Measurements from ENCODE around the gene TMCO6. TPM values are rescaled to one million over a fixed set of nuclear protein-coding genes. Genes with fewer than 3 reads are reported as not detected.
"Not testable (repeated sequence)": the region's sequence is repeated elsewhere in the genome, so short reads cannot be mapped to it uniquely, and the experiment has no call there.

TMCO6 gene
- total RNA-seq, 1 donor from 2014 or later: 4.2 TPM

- DNase-seq (ENCODE audit: missing footprints): peak; percentile 99
- intact Hi-C loops (cut with DNase I): loop anchor here (1.0 kb wide), 1 partner anchor 27 kb away; the partner anchor contains the start of genes HARS1 and HARS2
- peak; percentile 98 for ATAC-seq
Measured at GRCh38 chr5:140664359-140665119, 25.3 kb downstream of the TMCO6 start, which contains the start of gene WDR55. WDR55 (plus strand) TSS chr5:140664904; CDS start chr5:140664913, 9 bp downstream.

GRCh38 chr5:140671035-140671434 is 31.8 kb downstream of the TMCO6 start:
- intact Hi-C loops (cut with DNase I); DNase-seq (ENCODE audit: missing footprints); ATAC-seq: not testable (repeated sequence)

- intact Hi-C loops (cut with DNase I): no loop called here
- DNase-seq (ENCODE audit: missing footprints): no peak
- ATAC-seq: no peak
Measured at GRCh38 chr5:140671472-140672125, 32.3 kb downstream of the TMCO6 start.

GRCh38 chr5:140672455-140673186 is 33.4 kb downstream of the TMCO6 start:
- peak; percentile 24 for ATAC-seq
- intact Hi-C loops (cut with DNase I): no loop called here
- no peak for DNase-seq (ENCODE audit: missing footprints)

- intact Hi-C loops (cut with DNase I): no loop called here
- DNase-seq (ENCODE audit: missing footprints) (no peak), ATAC-seq (no peak)
Measured at GRCh38 chr5:140673187-140673976, 34.1 kb downstream of the TMCO6 start, which contains the start of gene DND1. DND1 (minus strand) TSS chr5:140673576; CDS start chr5:140673542, 34 bp downstream.

GRCh38 chr5:140674211-140674610 is 35.0 kb downstream of the TMCO6 start:
- intact Hi-C loops (cut with DNase I): no loop called here
- DNase-seq (ENCODE audit: missing footprints): no peak
- ATAC-seq: no peak

GRCh38 chr5:140674629-140675028 is 35.4 kb downstream of the TMCO6 start:
- intact Hi-C loops (cut with DNase I): no loop called here
- ATAC-seq: no peak
- DNase-seq (ENCODE audit: missing footprints): no peak

- DNase-seq (ENCODE audit: missing footprints): no peak
- ATAC-seq: no peak
Measured at GRCh38 chr5:140677947-140678346, 38.7 kb downstream of the TMCO6 start.

GRCh38 chr5:140678993-140679392 is 39.7 kb downstream of the TMCO6 start:
- ATAC-seq: no peak
- intact Hi-C loops (cut with DNase I): no loop called here
- DNase-seq (ENCODE audit: missing footprints): no peak

More at GRCh38 chr5:140677947-140678346, 38.7 kb downstream of the TMCO6 start:
- intact Hi-C loops (cut with DNase I): no loop called here

GRCh38 chr5:140690376-140690932 is 51.2 kb downstream of the TMCO6 start:
- DNase-seq (ENCODE audit: missing footprints): no peak
- intact Hi-C loops (cut with DNase I): loop anchor here (5.0 kb wide), 2 partner anchors 143 to 288 kb away; partner anchors contain the start of genes ANKHD1 and EIF4EBP3
- ATAC-seq: no peak

- peak; percentile 98 for ATAC-seq
- intact Hi-C loops (cut with DNase I): loop anchor here (1.0 to 5.0 kb wide), 3 partner anchors 27 to 289 kb away; partner anchors contain the start of genes ANKHD1, EIF4EBP3 and WDR55
- DNase-seq (ENCODE audit: missing footprints): peak; percentile 93
Measured at GRCh38 chr5:140690941-140691924, 52.0 kb downstream of the TMCO6 start, which contains the start of the genes HARS1 and HARS2. HARS1 (minus strand) TSS chr5:140691370; CDS start chr5:140691304, 66 bp downstream. HARS2 (plus strand) TSS chr5:140691455; CDS start chr5:140691649, 194 bp downstream.

GRCh38 chr5:140694276-140694675 is 55.0 kb downstream of the TMCO6 start:
- DNase-seq (ENCODE audit: missing footprints) (no peak), ATAC-seq (no peak)
- intact Hi-C loops (cut with DNase I): loop anchor here (5.0 kb wide), 2 partner anchors 147 to 292 kb away; partner anchors contain the start of genes ANKHD1 and EIF4EBP3

Small RNA genes within 50 kb of the gene (microRNA-seq; reads per million reads assigned to microRNA genes)
- gene MIR3655: not detected

Other genes with a start within 250 kb of the TMCO6 start
- gene ANKHD1, start 237.6 kb upstream of the TMCO6 start, total RNA-seq: 57.2 TPM
- 11.7 TPM for gene EIF4EBP3, start 91.8 kb upstream of the TMCO6 start, total RNA-seq
- gene SRA1, start 82.0 kb upstream of the TMCO6 start, total RNA-seq: 29.4 TPM
- gene APBB3, start 74.9 kb upstream of the TMCO6 start, total RNA-seq: 10.6 TPM
- 76.4 TPM for gene SLC35A4, start 74.6 kb upstream of the TMCO6 start, total RNA-seq
- gene CD14, start 6.3 kb upstream of the TMCO6 start, total RNA-seq: 46.1 TPM
- 146 TPM for gene NDUFA2, start 8.2 kb downstream of the TMCO6 start, total RNA-seq
- gene IK, start 8.4 kb downstream of the TMCO6 start, total RNA-seq: 66.4 TPM
- 11.2 TPM for gene WDR55, start 25.5 kb downstream of the TMCO6 start, total RNA-seq
- 0.24 TPM for gene DND1, start 34.1 kb downstream of the TMCO6 start, total RNA-seq
- 35.9 TPM for gene HARS1, start 51.9 kb downstream of the TMCO6 start, total RNA-seq
- 24.4 TPM for gene HARS2, start 52.0 kb downstream of the TMCO6 start, total RNA-seq
- 35.1 TPM for gene ZMAT2, start 61.0 kb downstream of the TMCO6 start, total RNA-seq
- gene PCDHA1, start 146.7 kb downstream of the TMCO6 start, total RNA-seq: not detected
- not detected for gene PCDHA2, start 155.4 kb downstream of the TMCO6 start, total RNA-seq
- gene PCDHA3, start 161.6 kb downstream of the TMCO6 start, total RNA-seq: 0.14 TPM
- 0.08 TPM for gene PCDHA4, start 167.6 kb downstream of the TMCO6 start, total RNA-seq
- gene PCDHA5, start 182.2 kb downstream of the TMCO6 start, total RNA-seq: 0.05 TPM
- gene PCDHA6, start 188.5 kb downstream of the TMCO6 start, total RNA-seq: not detected
- not detected for gene PCDHA7, start 194.8 kb downstream of the TMCO6 start, total RNA-seq
- not detected for gene PCDHA8, start 201.7 kb downstream of the TMCO6 start, total RNA-seq
- not detected for gene PCDHA9, start 208.9 kb downstream of the TMCO6 start, total RNA-seq
- gene PCDHA10, start 216.4 kb downstream of the TMCO6 start, total RNA-seq: 0.11 TPM
- not detected for gene PCDHA11, start 229.5 kb downstream of the TMCO6 start, total RNA-seq
- not detected for gene PCDHA12, start 235.9 kb downstream of the TMCO6 start, total RNA-seq
- gene PCDHA13, start 242.7 kb downstream of the TMCO6 start, total RNA-seq: not detected

Data from Right ventricle myocardium inferior (tissue), 1 donor.